Activated CD8-positive, alpha-beta memory T cell treated with anti-CD3 and anti-CD28 coated beads, Interleukin-2, amount 50 U/mL, for 24 hours (primary cell): ENCODE results near the gene SPG7.

Experiments used
- DNase-seq: peaks from one replicate; pipeline ENCODE4 v3.0.0-alpha.2; 2020; ENCODE audit errors: extremely low read depth

SPG7 gene

DNA sequence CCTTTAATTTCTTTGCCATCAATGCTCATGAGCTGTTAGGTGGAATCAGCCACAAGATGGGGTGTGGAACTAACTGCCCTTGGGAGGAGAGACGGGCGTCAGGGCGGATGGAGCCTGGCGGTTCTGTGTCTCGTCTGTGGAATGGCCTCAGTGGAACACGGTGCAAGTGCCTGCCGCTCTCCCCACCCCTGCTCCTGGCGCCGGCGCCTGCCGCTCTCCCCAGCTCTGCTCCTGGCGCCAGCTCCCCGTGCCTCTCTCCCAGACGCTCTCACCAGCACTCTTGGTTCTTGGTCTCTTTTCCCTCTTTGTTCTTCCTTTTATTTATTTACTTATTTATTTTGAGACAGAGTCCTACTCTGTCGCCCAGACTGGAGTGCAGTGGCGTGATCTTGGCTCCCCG is 39.1 kb downstream of the SPG7 start:
- no peak for DNase-seq

DNA sequence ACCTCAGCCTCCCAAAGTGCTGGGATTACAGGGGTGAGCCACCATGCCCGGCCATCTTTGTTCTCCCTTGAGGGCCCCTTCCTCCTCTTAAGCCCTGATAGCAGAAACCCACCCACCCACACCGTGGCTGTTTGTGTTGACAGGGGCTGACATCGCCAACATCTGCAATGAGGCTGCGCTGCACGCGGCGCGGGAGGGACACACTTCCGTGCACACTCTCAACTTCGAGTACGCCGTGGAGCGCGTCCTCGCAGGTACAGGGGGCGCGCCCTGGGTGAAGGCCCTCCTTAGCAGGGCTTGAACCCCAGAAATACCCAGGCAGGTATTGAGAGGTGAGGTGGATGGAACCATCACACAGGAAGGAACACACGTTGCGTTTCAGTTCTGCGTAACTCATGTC is 39.7 kb downstream of the SPG7 start:
- no peak for DNase-seq

DNA sequence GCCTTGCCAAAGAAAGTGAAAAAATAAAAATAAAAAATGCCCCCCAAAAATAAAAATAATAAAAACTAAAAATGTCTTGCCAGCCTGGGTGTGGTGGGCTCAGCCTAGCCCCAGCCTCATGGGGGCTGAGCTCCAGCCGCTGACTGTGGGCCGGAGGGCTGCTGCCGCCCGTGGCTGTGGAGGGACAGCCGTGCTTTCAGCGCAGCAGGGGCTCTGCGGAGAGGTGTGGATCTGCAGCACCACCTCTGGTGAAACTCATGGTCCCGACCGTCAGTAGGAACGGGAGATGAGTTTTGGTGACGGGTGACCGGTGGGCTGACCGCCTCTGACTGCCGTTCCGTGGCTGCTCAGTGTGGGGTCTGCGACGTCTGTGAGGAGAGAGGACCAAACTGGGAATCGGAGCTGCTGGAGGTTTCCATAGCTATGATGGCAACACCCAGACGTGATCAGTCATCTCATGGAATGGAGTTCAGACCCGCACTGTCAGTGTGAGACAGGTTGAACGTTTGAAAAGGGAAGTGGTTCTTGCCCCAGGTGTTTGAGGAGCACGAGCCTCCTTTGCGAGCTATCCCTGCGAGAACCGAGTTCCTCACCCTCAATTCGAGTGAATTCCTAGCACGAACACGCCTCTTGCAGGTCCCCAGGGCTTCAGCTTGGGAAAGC is 40.3 kb downstream of the SPG7 start:
- no peak for DNase-seq

GRCh38 chr16:89549007-89549700 is 41.0 kb downstream of the SPG7 start:
- DNase-seq: no peak

DNA sequence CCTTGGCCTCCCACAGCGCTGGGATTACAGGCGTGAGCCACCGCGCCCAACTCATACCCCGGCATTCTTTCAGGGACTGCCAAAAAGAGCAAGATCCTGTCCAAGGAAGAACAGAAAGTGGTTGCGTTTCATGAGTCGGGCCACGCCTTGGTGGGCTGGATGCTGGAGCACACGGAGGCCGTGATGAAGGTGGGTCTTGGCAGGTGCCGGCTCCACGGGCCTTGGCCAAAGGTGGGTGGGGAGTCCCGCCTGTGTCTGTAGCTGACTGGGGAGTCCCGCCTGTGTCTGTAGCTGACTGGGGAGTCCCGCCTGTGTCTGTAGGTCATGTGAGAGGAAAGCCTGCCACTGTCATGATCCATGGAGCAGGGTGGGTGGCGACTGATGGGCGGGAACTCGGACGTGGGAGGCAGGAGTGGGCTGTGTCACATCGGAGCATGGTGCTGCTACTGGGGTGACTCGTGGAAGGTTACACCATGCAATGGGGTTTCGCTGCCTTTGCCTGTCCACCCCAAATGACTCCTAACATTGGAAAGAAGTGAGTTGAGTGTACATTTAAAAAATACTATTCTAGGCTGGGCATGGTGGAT is 42.3 kb downstream of the SPG7 start:
- DNase-seq: no peak

- DNase-seq: no peak
These were observed 44.1 kb downstream of the SPG7 start for GRCh38 chr16:89552329-89552728.

DNA sequence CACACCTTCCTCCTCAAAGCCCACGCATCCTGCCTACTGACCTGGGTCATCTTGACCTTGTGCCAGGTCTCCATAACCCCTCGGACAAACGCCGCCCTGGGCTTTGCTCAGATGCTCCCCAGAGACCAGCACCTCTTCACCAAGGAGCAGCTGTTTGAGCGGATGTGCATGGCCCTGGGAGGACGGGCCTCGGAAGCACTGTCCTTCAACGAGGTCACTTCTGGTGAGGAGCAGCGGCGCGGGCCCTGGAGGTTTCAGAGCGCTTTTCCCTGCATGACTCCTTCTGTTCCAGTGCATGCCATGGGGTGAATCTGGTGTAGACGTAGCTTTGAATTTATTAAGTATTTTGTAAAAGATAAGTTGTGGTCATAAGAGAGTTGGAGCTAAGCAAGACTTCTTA is 44.7 kb downstream of the SPG7 start:
- no peak for DNase-seq

DNA sequence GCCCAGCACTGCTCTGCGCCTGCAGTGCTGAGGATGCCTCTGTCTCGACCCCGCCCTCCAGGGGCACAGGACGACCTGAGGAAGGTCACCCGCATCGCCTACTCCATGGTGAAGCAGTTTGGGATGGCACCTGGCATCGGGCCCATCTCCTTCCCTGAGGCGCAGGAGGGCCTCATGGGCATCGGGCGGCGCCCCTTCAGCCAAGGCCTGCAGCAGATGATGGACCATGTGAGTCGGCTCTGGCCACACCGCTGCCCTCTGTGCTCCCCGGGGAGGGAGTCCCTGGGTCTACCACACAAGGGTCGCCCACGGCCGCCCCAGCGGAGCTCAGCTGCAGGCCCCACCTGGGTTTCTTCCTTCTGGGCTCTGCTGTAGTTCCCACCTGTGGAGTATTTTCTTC is 45.5 kb downstream of the SPG7 start:
- DNase-seq: no peak

GRCh38 chr16:89554343-89554742 is 46.1 kb downstream of the SPG7 start:
- no peak for DNase-seq

DNA sequence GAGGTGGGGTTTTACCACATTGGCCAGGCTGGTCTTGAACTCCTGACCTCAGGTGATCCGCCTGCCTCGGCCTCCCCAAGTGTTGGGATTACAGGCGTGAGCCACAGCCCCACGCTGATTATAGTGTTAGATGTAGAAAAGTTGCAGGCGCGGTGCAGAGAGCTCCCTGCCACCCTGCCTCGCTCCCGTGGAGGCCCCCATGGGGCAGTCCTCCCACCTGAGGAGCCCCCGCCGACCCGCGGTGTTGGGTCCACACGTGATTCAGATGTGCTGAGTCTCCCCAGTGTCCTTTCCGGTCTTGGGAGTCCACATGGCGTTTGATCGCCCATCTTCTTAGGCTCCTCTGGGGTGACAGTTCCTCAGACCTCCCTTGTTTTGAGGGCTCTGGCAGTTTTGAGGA is 47.1 kb downstream of the SPG7 start:
- DNase-seq: no peak

DNA sequence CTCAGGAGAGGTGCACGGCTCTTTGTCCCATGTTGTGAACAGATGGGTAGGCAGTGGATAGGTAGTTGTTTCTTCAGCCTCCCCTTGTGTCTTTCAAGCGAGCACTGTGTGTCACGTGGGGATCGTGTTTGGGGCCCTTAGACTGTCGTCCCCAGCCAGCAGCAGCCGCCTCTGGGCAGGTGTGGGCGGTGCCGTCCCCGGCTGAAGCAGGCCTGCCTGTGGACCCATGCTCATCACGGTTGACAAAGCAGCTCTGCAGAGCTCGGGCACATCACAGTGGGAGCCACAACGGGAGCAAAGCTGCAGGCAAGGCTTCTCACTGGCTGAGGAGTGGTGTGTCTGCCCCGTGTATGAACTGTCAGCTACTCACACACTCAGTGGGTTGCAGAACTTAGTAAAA is 47.6 kb downstream of the SPG7 start:
- DNase-seq: no peak

DNA sequence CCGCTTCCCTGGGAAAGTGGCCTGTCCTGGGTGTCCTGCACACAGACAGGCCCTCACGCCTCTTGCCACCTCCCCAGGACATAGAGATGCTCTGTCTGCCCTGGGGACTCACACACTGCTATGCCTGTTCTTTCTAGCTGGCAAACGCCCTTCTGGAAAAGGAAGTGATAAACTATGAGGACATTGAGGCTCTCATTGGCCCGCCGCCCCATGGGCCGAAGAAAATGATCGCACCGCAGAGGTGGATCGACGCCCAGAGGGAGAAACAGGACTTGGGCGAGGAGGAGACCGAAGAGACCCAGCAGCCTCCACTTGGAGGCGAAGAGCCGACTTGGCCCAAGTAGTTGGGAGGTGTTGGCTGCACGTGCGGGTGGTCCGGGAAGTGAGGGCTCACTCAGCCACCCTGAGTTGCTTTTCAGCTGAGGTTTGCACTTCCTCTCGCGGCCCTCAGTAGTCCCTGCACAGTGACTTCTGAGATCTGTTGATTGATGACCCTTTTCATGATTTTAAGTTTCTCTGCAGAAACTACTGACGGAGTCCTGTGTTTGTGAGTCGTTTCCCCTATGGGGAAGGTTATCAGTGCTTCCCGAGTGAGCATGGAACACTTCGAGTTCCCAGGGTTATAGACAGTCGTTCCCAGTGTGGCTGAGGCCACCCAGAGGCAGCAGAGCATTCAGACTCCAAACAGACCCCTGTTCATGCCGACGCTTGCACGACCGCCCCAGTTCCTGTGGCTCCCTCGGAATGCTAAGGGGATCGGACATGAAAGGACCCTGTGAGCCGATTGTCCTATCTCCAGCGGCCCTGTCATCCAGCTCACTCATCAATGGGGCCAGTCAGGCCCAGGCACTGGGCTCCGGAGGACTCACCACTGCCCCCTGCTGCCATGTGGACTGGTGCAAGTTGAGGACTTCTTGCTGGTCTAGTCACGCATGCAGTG is 48.8 kb downstream of the SPG7 start:
- peak; percentile 61 for DNase-seq

DNA sequence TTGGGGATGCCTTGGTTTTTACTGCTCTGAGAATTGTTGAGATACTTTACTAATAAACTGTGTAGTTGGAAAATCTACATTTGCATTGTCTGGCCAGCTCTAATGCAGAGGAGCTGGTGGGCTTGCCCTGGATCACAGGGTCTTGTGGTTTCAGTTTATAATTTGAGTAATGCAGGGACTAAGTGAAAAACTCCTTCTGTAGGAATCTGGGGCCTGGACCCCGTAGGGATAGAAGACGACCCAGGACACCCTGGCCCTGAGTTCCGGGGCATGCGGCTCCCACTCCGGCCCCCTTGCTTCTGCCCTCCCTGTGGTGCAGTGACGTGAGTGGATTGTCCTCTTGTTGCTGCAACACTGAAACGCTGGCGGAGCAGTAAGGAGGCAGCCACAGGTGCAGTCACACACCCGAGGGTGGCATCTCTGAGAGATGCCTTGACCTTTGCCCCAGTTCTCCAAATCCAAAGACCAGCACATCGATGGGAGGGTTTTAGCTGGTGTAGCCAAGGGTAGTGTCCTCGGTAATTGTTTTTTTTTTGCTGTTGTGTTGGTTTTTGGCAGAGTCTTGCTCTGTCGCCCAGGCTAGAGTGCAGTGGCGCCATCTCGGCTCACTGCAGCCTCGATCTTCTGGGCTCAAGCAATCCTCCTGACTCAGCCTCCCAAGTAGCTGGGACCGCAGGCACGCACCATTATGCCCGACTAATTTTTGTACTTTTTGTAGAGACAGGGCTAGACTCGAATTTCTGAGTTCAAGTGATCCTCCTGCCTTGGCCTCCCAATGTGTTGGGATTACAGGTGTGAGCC is 49.7 kb downstream of the SPG7 start:
- no peak for DNase-seq

- peak; percentile 84 for DNase-seq
These were observed 52.4 kb downstream of the SPG7 start, which contains the start of gene RPL13 for GRCh38 chr16:89560378-89561141. RPL13 (plus strand) TSS chr16:89560682; CDS start chr16:89560960, 278 bp downstream.

DNA sequence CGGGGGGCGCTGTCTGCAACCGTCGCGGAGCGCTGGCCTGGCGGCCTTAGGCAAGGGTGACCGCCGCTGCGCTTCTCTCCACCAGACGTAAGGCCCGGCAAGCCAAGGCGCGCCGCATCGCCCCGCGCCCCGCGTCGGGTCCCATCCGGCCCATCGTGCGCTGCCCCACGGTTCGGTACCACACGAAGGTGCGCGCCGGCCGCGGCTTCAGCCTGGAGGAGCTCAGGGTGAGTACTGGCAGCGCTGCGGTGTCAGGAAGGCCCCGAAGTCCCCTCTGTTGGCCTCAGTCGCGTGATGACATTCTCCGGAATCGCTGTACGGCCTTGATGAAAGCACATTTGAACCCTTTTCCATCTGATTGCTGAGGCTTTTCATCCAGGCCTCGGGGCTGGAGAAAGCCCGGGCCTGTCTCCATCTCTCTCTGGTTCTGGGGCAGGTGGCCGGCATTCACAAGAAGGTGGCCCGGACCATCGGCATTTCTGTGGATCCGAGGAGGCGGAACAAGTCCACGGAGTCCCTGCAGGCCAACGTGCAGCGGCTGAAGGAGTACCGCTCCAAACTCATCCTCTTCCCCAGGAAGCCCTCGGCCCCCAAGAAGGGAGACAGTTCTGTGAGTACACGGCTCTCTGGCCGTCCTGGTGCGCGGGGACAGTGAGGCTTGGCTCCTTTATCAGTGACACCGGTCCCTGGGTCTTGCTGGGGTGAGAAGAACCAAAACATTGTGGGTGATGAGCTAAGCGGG is 53.1 kb downstream of the SPG7 start:
- DNase-seq: no peak

DNA sequence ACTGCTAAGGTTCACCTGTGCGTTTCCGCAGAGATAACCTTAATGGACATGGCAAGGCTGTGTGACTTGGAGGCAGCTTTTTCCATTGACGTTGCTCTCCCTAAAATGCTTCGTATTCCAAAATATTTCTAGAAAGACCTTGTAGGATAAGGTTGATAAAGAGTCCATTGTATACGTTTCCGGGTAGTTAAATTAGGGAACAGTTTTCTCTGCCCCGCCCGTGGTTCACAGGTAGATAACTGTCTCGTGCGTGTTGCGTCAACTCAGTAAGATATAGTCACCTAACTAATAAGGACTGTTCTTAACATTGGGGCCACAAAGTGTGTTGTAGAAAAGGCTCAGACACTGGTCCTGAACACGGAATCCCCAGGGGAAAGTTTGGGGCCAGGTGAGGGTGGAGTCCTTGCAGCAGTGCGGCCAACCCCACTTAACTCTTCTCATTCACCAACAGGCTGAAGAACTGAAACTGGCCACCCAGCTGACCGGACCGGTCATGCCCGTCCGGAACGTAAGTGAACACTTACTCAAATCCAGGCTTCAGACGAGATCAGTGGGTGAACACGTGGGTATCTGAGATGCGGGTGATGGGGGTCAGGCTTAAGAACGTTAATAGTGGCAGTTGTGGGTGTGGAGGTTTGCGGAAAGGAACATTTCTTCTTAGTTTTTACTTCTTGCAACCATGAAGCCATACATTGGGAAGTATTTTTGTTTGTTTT is 53.8 kb downstream of the SPG7 start:
- no peak for DNase-seq

DNA sequence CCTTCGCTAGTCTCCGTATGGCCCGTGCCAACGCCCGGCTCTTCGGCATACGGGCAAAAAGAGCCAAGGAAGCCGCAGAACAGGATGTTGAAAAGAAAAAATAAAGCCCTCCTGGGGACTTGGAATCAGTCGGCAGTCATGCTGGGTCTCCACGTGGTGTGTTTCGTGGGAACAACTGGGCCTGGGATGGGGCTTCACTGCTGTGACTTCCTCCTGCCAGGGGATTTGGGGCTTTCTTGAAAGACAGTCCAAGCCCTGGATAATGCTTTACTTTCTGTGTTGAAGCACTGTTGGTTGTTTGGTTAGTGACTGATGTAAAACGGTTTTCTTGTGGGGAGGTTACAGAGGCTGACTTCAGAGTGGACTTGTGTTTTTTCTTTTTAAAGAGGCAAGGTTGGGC is 54.7 kb downstream of the SPG7 start:
- DNase-seq: no peak

DNA sequence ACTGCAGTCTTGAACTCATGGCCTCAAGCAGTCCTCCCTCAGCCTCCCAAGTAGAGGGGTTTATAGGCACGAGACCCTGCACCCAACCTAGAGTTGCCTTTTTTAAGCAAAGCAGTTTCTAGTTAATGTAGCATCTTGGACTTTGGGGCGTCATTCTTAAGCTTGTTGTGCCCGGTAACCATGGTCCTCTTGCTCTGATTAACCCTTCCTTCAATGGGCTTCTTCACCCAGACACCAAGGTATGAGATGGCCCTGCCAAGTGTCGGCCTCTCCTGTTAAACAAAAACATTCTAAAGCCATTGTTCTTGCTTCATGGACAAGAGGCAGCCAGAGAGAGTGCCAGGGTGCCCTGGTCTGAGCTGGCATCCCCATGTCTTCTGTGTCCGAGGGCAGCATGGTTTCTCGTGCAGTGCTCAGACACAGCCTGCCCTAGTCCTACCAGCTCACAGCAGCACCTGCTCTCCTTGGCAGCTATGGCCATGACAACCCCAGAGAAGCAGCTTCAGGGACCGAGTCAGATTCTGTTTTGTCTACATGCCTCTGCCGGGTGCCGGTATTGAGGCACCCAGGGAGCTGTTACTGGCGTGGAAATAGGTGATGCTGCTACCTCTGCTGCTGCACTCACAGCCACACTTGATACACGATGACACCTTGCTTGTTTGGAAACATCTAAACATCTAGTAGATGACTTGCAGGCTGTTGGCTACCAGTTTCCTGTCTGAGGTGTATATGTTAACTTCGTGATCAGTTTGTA is 55.6 kb downstream of the SPG7 start:
- no peak for DNase-seq
